ENCODE results near the gene STAU1. TPM values are rescaled to one million over a fixed set of nuclear protein-coding genes. Genes with fewer than 3 reads are reported as not detected.

Gene STAU1
- total and polyA plus RNA-seq, 2 of the 13 experiments (the other 11 are each of a cell fraction or from before 2014, with no cell fraction given), result 119 to 133 TPM

DNA sequence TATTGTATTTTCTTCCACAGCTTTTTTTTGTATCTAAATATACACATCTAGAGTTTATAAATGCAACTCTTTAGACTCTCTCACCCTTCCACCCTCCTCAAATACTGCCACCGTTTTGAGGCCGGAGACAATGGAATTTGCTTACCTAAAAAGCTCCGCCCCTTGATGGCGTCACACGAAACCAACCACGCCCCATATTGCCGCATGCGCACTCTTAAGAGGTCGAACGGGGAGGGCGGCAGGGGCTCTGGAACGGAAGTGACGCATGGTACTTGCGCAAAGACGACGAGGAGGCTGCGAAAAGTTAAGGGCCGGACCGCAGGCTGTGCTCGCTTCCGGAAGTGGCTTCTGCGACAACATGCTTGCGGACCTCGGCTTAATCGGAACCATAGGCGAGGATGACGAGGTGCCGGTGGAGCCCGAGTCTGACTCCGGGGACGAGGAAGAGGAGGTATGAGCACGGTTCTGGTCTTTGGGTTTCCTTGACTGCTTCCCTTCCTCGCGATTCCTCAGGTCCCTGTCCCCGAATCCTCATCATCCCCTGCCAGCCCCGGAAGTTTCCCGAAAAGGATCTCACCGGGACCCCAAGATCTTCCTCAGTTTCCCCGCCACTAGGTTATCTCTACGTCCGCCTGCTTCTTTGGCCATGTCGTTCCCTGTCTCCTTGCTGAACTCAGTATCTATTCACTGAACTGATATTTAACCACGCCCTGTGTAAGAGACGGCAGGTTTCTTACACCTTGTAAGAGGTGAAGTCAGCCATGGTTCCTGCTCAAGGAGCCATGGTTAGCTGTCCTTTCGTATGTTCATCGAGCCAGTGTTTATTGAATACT lies 31.2 kb upstream of the STAU1 start, which contains the start of gene DDX27 (continued):
- TF ChIP-seq, protein P1, sequence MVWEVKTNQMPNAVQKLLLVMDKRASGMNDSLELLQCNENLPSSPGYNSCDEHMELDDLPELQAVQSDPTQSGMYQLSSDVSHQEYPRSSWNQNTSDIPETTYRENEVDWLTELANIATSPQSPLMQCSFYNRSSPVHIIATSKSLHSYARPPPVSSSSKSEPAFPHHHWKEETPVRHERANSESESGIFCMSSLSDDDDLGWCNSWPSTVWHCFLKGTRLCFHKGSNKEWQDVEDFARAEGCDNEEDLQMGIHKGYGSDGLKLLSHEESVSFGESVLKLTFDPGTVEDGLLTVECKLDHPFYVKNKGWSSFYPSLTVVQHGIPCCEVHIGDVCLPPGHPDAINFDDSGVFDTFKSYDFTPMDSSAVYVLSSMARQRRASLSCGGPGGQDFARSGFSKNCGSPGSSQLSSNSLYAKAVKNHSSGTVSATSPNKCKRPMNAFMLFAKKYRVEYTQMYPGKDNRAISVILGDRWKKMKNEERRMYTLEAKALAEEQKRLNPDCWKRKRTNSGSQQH (CRISPR knock-in tag; IDR thresholded peaks at IDR 0.05; ENCODE audit: low read depth), result peak; percentile 91
- TF ChIP-seq ATM (IDR thresholded peaks at IDR 0.05; ENCODE audit: borderline replicate concordance), result no peak
- no peak for TF ChIP-seq ZNF558 (CRISPR knock-in tag; IDR thresholded peaks at IDR 0.05; ENCODE audit: borderline replicate concordance)
- TF ChIP-seq, protein P2, sequence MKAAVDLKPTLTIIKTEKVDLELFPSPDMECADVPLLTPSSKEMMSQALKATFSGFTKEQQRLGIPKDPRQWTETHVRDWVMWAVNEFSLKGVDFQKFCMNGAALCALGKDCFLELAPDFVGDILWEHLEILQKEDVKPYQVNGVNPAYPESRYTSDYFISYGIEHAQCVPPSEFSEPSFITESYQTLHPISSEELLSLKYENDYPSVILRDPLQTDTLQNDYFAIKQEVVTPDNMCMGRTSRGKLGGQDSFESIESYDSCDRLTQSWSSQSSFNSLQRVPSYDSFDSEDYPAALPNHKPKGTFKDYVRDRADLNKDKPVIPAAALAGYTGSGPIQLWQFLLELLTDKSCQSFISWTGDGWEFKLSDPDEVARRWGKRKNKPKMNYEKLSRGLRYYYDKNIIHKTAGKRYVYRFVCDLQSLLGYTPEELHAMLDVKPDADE (CRISPR knock-in tag; IDR thresholded peaks at IDR 0.05), result peak; percentile 59; the same call in 1 of the 2 replicates
- no peak; the same call in 1 of the 2 replicates for TF ChIP-seq GLI4 (CRISPR knock-in tag; IDR thresholded peaks at IDR 0.05; ENCODE audit: borderline replicate concordance)
- no peak; the same call in 1 of the 2 replicates for TF ChIP-seq GFI1 (CRISPR knock-in tag; IDR thresholded peaks at IDR 0.05; ENCODE audit: borderline replicate concordance)
- 0 out of 2 replicates have a peak, but pooled peaks have one; percentile 29 for TF ChIP-seq ZFP41 (CRISPR knock-in tag; IDR thresholded peaks at IDR 0.05; ENCODE audit: borderline replicate concordance)
- no peak for TF ChIP-seq NBN (conservative IDR thresholded peaks at IDR 0.05)
- TF ChIP-seq HNF4G (IDR thresholded peaks at IDR 0.05; ENCODE audit: borderline replicate concordance, low read depth, low read length), result peak; percentile 23; the same call in 1 of the 2 replicates
- TF ChIP-seq HNF4G (CRISPR knock-in tag; IDR thresholded peaks at IDR 0.05; ENCODE audit: borderline replicate concordance, low read depth), result no peak
- TF ChIP-seq ZZZ3 (CRISPR knock-in tag; IDR thresholded peaks at IDR 0.05; ENCODE audit: borderline replicate concordance), result peak; percentile 87; the same call in 1 of the 2 replicates
- no peak for TF ChIP-seq SYNCRIP (IDR thresholded peaks at IDR 0.05; ENCODE audit: insufficient read depth, low read depth, low read length)
- TF ChIP-seq, protein P3, sequence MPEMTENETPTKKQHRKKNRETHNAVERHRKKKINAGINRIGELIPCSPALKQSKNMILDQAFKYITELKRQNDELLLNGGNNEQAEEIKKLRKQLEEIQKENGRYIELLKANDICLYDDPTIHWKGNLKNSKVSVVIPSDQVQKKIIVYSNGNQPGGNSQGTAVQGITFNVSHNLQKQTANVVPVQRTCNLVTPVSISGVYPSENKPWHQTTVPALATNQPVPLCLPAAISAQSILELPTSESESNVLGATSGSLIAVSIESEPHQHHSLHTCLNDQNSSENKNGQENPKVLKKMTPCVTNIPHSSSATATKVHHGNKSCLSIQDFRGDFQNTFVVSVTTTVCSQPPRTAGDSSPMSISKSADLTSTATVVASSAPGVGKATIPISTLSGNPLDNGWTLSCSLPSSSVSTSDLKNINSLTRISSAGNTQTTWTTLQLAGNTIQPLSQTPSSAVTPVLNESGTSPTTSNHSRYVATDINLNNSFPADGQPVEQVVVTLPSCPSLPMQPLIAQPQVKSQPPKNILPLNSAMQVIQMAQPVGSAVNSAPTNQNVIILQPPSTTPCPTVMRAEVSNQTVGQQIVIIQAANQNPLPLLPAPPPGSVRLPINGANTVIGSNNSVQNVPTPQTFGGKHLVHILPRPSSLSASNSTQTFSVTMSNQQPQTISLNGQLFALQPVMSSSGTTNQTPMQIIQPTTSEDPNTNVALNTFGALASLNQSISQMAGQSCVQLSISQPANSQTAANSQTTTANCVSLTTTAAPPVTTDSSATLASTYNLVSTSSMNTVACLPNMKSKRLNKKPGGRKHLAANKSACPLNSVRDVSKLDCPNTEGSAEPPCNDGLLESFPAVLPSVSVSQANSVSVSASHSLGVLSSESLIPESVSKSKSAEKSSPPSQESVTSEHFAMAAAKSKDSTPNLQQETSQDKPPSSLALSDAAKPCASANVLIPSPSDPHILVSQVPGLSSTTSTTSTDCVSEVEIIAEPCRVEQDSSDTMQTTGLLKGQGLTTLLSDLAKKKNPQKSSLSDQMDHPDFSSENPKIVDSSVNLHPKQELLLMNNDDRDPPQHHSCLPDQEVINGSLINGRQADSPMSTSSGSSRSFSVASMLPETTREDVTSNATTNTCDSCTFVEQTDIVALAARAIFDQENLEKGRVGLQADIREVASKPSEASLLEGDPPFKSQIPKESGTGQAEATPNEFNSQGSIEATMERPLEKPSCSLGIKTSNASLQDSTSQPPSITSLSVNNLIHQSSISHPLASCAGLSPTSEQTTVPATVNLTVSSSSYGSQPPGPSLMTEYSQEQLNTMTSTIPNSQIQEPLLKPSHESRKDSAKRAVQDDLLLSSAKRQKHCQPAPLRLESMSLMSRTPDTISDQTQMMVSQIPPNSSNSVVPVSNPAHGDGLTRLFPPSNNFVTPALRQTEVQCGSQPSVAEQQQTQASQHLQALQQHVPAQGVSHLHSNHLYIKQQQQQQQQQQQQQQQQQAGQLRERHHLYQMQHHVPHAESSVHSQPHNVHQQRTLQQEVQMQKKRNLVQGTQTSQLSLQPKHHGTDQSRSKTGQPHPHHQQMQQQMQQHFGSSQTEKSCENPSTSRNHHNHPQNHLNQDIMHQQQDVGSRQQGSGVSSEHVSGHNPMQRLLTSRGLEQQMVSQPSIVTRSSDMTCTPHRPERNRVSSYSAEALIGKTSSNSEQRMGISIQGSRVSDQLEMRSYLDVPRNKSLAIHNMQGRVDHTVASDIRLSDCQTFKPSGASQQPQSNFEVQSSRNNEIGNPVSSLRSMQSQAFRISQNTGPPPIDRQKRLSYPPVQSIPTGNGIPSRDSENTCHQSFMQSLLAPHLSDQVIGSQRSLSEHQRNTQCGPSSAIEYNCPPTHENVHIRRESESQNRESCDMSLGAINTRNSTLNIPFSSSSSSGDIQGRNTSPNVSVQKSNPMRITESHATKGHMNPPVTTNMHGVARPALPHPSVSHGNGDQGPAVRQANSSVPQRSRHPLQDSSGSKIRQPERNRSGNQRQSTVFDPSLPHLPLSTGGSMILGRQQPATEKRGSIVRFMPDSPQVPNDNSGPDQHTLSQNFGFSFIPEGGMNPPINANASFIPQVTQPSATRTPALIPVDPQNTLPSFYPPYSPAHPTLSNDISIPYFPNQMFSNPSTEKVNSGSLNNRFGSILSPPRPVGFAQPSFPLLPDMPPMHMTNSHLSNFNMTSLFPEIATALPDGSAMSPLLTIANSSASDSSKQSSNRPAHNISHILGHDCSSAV (CRISPR knock-in tag; IDR thresholded peaks at IDR 0.05; ENCODE audit: borderline replicate concordance), result no peak
- TF ChIP-seq MXD4 (CRISPR knock-in tag; IDR thresholded peaks at IDR 0.05), result peak; percentile 96
- TF ChIP-seq, protein P4, sequence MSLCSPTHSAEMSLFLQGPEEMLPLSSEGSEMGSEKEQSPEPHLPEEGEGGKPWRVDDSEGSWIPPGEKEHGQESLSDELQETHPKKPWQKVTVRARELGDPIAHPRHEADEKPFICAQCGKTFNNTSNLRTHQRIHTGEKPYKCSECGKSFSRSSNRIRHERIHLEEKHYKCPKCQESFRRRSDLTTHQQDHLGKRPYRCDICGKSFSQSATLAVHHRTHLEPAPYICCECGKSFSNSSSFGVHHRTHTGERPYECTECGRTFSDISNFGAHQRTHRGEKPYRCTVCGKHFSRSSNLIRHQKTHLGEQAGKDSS (CRISPR knock-in tag; IDR thresholded peaks at IDR 0.05; ENCODE audit: borderline replicate concordance, low read depth), result peak; percentile 95; the same call in 1 of the 2 replicates
- peak; percentile 89 for TF ChIP-seq PITX1 (CRISPR knock-in tag; IDR thresholded peaks at IDR 0.05)
